Uterine smooth muscle cell (primary cell): ENCODE data around the gene TMEM44. TPM values are rescaled to one million over a fixed set of nuclear protein-coding genes. Genes with fewer than 3 reads are reported as not detected.

Experiments
- total RNA-seq: library from RNA; depleted of rRNA; stranded (reverse); fragments of >200 nt; gene quantifications from 2 replicates; pipeline ENCODE4 v1.2.3, GENCODE V29; 2014

The TMEM44 gene, protein sequence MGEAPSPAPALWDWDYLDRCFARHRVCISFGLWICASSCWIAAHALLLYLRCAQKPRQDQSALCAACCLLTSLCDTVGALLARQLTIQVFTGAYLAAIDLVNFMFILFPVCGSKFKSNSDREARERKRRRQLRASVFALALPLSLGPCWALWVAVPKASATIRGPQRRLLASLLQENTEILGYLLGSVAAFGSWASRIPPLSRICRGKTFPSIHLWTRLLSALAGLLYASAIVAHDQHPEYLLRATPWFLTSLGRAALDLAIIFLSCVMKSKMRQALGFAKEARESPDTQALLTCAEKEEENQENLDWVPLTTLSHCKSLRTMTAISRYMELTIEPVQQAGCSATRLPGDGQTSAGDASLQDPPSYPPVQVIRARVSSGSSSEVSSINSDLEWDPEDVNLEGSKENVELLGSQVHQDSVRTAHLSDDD
- total RNA-seq = 10.2 and 11.0 TPM in 2 replicates

DNA sequence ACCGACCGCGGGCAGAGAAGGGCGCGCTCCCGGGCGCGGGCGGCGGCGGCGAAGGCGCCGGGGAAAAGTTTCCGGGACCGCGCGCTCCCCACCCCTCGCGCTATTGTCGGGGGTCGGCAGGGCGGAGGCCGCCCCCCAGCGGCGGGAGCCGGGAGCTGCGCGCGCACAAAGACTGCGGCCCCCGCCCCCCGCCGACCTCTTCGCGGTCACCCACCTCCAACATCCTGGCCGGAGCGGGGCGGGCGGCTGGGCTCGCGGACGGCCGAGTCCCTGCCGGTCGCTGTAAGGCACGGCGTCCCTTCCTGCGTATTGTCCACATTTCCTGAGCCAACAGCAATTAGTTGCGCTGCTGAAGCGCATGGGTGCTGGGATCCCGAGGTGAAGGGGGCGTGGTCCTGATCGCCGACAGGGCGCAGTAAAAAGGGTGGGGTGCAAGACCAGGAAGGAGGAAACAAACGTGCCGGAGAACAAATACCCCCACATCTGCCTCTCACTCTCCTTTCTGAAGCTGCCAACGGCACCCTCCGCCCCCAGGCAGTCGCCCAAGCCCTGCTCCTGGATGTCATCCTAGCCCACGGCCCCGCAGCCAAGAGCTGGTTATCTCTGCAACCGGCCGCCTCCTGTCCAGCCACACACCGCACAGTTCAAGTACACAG, at the start of gene TMEM44:
Gene TMEM44, minus strand, starts transcription at position 71 of the 656 bp plus-strand sequence. CDS start 204 bp downstream, outside the sequence.

DNA sequence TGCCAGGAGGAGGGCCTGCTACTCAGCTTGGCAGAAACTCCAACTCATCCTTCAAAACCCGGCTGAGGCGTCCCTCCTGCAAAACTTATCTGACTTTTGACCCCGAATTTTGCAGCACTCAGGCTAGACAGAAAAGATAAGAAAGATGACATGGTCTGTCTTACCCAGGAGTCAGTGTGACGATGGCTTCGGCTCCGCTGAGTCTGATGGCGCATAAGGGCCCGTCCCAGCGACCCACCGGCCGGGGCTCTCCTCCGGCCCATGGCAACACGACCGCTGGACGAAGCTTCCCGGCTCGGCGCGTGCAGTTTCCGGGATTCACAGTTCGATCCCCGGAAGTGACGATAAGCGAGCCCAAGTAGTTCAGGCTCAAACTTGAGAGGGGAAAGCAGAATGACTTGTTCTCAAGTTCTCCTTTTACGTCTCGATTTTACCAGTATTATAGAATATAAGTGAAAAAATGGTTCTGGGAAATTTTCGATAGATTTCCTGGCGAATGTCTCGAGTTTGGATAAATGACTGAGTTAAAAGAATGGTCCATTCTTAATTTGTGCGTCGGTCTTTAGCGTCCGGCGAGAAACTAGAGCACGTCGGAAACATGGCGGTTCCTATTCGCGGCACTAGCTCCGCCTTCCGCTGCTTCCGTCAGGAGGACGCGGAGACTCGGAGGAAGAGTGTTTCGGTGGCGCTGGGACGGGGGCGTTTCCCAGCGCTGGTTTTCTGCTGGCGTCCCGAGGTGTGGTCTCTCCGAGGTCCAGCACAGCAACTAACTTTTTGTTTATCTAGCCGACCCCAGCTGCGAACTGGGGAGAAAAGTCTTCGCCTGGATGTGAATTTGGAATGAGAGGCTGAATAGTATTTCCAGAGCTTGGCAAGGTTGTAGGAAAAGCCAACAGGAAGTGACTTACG, 38.9 kb upstream of the TMEM44 start, which contains the start of gene LSG1:
Gene LSG1, minus strand, starts transcription at position 292 of the 909 bp plus-strand sequence. Its CDS starts 29 bp downstream, at position 263.

Other genes with a start within 250 kb of the TMEM44 start
- gene GP5, start 234.2 kb downstream of the TMEM44 start, total RNA-seq = under 0.01 TPM in 1 of 2 replicates, not detected in the other
- gene ATP13A3, start 146.4 kb downstream of the TMEM44 start, total RNA-seq = 199 and 204 TPM in 2 replicates
- 36.6 and 41.3 TPM in 2 replicates for gene LSG1, start 38.8 kb upstream of the TMEM44 start, total RNA-seq
- 15.5 and 28.5 TPM in 2 replicates for gene FAM43A, start 52.5 kb upstream of the TMEM44 start, total RNA-seq